Choroid plexus epithelial cell (primary cell): ENCODE results near the gene AK8.

ENCODE experiments used
- DNase-seq: peaks from one replicate; pipeline ENCODE4 v3.0.0-alpha.2; 2010; ENCODE audit warnings: low read depth
- H3K4me3 ChIP-seq: 2 replicates; pipeline ENCODE4 v1.5.1; 2011; ENCODE audit warnings: low read depth, mild to moderate bottlenecking, control low read depth, low read length, moderate library complexity
- TF ChIP-seq, protein P1 (sequence below): conservative IDR thresholded peaks from 2 replicates; pipeline ENCODE4 v1.5.1; 2011; ENCODE audit warnings: low read depth, mild to moderate bottlenecking, control low read depth, inconsistent platforms, low read length, moderate library complexity

AK8 gene

DNA sequence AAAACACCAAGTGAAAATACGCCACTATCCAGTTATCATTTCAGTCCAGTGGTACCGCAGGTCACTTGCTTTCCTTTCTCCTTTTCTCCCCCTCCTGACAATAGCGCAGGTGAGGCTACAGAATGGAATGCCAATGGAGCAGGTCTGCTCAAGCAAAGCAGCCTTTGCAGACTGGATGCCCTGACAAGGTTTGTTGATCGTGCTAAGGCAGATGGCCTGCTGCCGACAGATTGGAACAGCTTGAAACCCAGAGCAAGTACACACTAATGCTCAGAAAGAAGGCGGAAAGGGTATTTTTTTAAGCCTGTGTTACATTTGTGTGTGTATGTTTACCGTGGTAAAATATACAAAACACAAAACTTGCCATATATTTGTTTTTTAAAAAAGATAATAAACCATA is 20.0 kb upstream of the AK8 start:
- TF ChIP-seq, protein P1, sequence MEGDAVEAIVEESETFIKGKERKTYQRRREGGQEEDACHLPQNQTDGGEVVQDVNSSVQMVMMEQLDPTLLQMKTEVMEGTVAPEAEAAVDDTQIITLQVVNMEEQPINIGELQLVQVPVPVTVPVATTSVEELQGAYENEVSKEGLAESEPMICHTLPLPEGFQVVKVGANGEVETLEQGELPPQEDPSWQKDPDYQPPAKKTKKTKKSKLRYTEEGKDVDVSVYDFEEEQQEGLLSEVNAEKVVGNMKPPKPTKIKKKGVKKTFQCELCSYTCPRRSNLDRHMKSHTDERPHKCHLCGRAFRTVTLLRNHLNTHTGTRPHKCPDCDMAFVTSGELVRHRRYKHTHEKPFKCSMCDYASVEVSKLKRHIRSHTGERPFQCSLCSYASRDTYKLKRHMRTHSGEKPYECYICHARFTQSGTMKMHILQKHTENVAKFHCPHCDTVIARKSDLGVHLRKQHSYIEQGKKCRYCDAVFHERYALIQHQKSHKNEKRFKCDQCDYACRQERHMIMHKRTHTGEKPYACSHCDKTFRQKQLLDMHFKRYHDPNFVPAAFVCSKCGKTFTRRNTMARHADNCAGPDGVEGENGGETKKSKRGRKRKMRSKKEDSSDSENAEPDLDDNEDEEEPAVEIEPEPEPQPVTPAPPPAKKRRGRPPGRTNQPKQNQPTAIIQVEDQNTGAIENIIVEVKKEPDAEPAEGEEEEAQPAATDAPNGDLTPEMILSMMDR = no peak
- DNase-seq = no peak
- H3K4me3 ChIP-seq = no peak overlapping the region

- TF ChIP-seq, protein P1 = no peak
- no peak for DNase-seq
Measured at GRCh38 chr9:132896906-132897305, 18.8 kb upstream of the AK8 start.

DNA sequence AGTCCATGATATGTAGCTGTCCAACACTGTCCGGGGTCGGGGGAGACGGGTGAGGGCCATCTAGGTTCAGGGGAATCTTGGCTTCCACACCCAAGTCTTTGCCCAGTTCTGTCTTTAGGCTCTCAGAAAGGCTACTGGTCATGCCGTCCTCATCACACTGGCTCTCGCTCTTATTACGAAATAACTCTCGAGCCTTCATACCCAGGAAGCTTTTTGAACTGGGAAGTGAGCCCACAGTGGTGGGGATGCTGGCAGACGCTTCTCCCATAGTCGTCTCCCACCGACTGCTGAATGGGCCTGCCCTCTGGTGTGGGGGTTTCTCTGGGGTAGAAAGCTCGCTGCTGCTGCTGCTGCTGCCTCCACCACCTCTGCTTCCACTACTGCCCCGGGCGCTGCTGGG is 18.2 kb upstream of the AK8 start:
- TF ChIP-seq, protein P1 = no peak
- no peak for DNase-seq
- no peak overlapping the region for H3K4me3 ChIP-seq

More at GRCh38 chr9:132896906-132897305, 18.8 kb upstream of the AK8 start:
- H3K4me3 ChIP-seq = no peak overlapping the region

GRCh38 chr9:132894862-132895835 is 17.1 kb upstream of the AK8 start:
- DNase-seq = no peak
- H3K4me3 ChIP-seq = no peak overlapping the region
- TF ChIP-seq, protein P1 = no peak

GRCh38 chr9:132894346-132894745 is 16.3 kb upstream of the AK8 start:
- H3K4me3 ChIP-seq = no peak overlapping the region
- TF ChIP-seq, protein P1 = no peak
- no peak for DNase-seq

DNA sequence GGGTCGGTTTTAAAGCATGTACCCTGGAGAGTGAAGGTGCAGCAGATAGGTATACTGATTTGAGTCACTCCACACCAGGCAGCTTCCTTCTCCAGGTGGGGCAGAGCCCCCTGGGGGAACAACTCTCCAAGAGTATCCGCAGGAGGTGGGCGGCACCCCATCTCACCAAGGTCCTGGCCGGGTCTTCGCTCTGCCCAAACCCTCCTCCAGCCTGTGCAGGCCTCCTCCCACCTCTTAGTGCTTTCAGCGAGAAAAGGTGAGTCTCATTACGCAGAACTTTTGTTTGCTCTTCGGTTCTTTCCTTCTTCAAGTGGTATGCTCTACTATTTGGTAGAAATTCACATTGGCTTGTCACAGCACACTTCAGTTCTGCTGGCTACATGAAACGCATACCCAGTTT is 14.3 kb upstream of the AK8 start:
- H3K4me3 ChIP-seq = no peak overlapping the region
- no peak for DNase-seq
- TF ChIP-seq, protein P1 = no peak

DNA sequence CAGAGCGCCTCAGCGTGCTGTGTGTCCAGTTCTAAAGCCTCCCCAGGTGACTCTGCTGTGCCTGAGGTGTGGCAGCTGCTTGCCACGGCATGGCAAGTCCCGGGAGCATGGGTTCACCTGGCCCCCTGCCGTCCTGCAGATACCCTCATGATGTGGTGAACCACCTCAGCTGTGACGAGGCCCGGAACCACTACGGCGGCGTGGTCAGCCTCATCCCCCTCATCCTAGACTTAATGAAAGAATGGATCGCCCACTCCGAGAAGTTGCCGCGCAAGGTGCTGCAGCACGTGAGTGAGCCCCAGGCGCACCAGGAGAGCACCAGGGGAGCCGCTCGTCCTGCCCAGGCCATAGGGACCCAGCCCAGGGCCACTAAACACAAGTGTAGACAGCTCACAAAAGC is 10.1 kb upstream of the AK8 start:
- no peak overlapping the region for H3K4me3 ChIP-seq
- TF ChIP-seq, protein P1 = no peak
- DNase-seq = no peak
